ENCODE data around the gene RABGAP1L. TPM values are rescaled to one million over a fixed set of nuclear protein-coding genes. Genes with fewer than 3 reads are reported as not detected.

Gene RABGAP1L
- total RNA-seq, 1 donor from 2014 or later, result 83.9 TPM

- intact Hi-C loops (cut with DNase I), result no loop called here
Measured at GRCh38 chr1:174451408-174451807, 292.1 kb downstream of the RABGAP1L start.

GRCh38 chr1:174465855-174466254 is 306.5 kb downstream of the RABGAP1L start:
- no peak for ATAC-seq

More at GRCh38 chr1:174451408-174451807, 292.1 kb downstream of the RABGAP1L start:
- ATAC-seq (no peak), DNase-seq (no peak)
- Histone ChIP-seq H3K4me3 (no peak overlapping the region), H3K27ac (no peak overlapping the region), H3K4me1 (peaks cover 8% of the 10 kb centered on the region), H3K9me3 (no peaks in the 10 kb centered on the region), H3K27me3 (ENCODE audit: low read depth) (no peaks in the 10 kb centered on the region), H3K36me3 (no peaks in the 10 kb centered on the region)
- TF ChIP-seq CTCF (IDR thresholded peaks at IDR 0.05), result no peak

GRCh38 chr1:174466607-174467006 is 307.3 kb downstream of the RABGAP1L start:
- no peaks in the 10 kb centered on the region for H3K4me1 ChIP-seq
- DNase-seq, result no peak
- H3K36me3 ChIP-seq, result no peaks in the 10 kb centered on the region
- H3K4me3 ChIP-seq, result no peak overlapping the region
- H3K27me3 ChIP-seq (ENCODE audit: low read depth), result no peaks in the 10 kb centered on the region
- ATAC-seq, result no peak
- TF ChIP-seq CTCF (IDR thresholded peaks at IDR 0.05), result no peak
- H3K9me3 ChIP-seq, result no peaks in the 10 kb centered on the region
- H3K27ac ChIP-seq, result no peak overlapping the region
- intact Hi-C loops (cut with DNase I), result no loop called here

More at GRCh38 chr1:174465855-174466254, 306.5 kb downstream of the RABGAP1L start:
- no peak for TF ChIP-seq CTCF (IDR thresholded peaks at IDR 0.05)
- DNase-seq, result no peak
- Histone ChIP-seq H3K4me1 (no peaks in the 10 kb centered on the region), H3K36me3 (no peaks in the 10 kb centered on the region), H3K27ac (no peak overlapping the region), H3K9me3 (no peaks in the 10 kb centered on the region), H3K4me3 (no peak overlapping the region), H3K27me3 (ENCODE audit: low read depth) (no peaks in the 10 kb centered on the region)
- intact Hi-C loops (cut with DNase I), result no loop called here

- no peak overlapping the region for H3K27ac ChIP-seq
- TF ChIP-seq CTCF (IDR thresholded peaks at IDR 0.05), result no peak
- H3K4me1 ChIP-seq, result no peaks in the 10 kb centered on the region
- intact Hi-C loops (cut with DNase I), result no loop called here
- H3K36me3 ChIP-seq, result no peaks in the 10 kb centered on the region
- H3K9me3 ChIP-seq, result no peaks in the 10 kb centered on the region
- DNase-seq (no peak), ATAC-seq (no peak)
- H3K27me3 ChIP-seq (ENCODE audit: low read depth), result no peaks in the 10 kb centered on the region
- no peak overlapping the region for H3K4me3 ChIP-seq
Measured at GRCh38 chr1:174469052-174469451, 309.7 kb downstream of the RABGAP1L start.

- DNase-seq, result no peak
- no peaks in the 10 kb centered on the region for H3K9me3 ChIP-seq
Measured at GRCh38 chr1:174469687-174470086, 310.4 kb downstream of the RABGAP1L start.

More at GRCh38 chr1:174469687-174470086, 310.4 kb downstream of the RABGAP1L start:
- Histone ChIP-seq H3K4me1 (no peaks in the 10 kb centered on the region), H3K27me3 (ENCODE audit: low read depth) (no peaks in the 10 kb centered on the region), H3K36me3 (no peaks in the 10 kb centered on the region), H3K27ac (no peak overlapping the region), H3K4me3 (no peak overlapping the region)
- no peak for TF ChIP-seq CTCF (IDR thresholded peaks at IDR 0.05)
- no peak for ATAC-seq
- intact Hi-C loops (cut with DNase I), result no loop called here
